ENCODE results near the gene TANK. TPM values are rescaled to one million over a fixed set of nuclear protein-coding genes. Genes with fewer than 3 reads are reported as not detected.

The TANK gene, protein sequence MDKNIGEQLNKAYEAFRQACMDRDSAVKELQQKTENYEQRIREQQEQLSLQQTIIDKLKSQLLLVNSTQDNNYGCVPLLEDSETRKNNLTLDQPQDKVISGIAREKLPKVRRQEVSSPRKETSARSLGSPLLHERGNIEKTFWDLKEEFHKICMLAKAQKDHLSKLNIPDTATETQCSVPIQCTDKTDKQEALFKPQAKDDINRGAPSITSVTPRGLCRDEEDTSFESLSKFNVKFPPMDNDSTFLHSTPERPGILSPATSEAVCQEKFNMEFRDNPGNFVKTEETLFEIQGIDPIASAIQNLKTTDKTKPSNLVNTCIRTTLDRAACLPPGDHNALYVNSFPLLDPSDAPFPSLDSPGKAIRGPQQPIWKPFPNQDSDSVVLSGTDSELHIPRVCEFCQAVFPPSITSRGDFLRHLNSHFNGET
- 34.5 and 72.2 TPM in 2 replicates for total RNA-seq

DNA sequence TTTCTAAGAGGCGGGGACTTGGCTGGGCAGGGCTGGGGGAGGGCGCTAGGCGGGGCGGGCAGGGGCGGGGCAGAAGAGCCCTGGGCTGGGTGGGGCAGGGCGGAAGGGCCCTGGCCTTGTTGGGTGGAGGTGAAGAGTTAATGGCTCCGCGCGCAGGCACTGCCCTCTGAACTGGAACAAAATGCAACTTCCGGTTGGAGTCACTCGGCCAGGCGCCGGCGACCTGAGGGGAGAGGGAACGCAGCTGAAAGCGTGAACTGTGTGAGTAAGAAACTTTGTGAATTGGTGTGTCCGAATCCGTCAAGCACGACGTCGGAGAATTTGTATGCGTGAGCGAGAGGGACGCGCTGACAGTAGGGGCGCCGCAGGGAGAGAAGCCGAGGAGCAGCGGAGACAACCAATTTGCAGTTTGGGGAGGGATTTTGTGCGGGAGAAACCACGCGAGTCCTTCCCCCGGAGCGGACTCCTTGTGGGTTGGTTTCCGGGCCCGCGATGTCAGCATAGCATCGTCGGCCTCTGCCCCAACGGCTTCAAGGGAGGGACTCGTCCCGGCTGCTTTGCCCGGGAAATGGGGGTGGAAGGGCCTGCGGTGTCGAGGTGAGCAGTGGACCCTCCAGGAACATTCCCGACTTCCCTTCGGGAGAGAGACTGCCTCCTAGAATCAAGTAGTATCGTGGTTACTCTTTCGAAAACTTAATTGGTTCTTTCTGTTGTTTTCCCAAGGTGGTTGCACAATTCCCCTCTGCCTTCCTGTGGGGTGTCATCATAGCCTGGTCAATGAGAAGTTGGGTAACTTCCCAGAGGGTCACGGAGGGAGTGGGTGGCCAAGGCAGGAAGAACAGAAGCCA, at the start of gene TANK:
Gene TANK, plus strand, starts transcription at position 203 of the 848 bp plus-strand sequence. CDS start 19,235 bp downstream, outside the sequence.

Other genes with a start within 250 kb of the TANK start
- 40.8 and 76.7 TPM in 2 replicates for gene PSMD14, start 148.0 kb downstream of the TANK start, total RNA-seq

Data from placental epithelial cell (primary cell).